ENCODE measurements around the gene PCNT.

The PCNT gene

GRCh38 chr21:46334351-46335140, 10.6 kb downstream of the PCNT start:
- DNase-seq, result no peak

- no peak for DNase-seq
Measured at GRCh38 chr21:46336603-46337002, 12.6 kb downstream of the PCNT start.

DNA sequence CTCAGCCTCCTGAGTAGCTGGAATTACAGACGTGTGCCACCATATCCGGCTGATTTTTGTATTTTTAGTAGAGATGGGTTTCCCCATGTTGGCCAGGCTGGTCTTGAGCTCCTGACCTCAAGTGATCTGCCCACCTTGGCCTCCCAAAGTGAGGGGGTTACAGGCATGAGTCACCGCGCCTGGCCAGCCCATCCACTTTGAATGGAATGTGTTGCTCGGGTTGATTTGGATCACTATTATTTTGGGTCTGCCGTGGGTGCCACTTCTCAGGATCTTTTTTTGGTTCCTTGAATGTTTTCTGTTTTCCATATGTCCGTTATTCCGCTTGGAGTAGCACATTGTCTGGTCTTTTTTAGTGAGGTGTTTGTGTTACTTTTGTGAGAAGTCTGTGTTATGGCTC, 17.0 kb downstream of the PCNT start:
- DNase-seq, result no peak

DNA sequence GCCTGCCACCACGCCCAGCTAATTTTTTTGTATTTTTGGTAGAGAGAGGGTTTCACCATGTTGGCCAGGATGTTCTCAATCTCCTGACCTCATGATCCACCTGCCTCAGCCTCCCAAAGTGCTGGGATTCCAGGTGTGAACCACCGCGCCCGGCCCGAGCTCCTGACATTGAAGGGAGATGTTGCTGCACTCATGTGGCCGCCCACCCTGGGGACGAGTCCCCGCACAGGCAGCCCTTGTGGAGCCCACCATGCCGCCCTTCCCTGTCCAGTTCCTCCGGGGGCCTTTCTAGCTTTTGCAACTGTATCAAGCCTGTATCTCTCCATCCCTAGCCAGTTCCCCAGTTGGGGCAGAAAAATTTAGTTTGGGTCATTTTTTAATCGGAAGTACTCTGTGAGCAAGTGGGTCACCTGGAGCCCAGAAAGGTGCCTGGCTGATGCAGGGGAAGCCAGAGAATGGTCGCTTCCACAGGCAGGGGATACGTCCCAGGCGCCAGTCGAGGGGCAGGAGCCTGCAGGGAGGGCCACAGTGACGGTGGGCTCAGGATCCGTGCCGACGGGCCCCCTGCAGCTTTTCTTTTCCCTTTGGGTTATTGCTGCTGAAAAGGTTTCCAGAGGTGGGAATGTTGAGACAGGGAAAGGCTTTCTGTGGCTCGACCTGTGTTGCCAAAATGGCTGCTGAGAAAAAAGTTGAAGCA, 20.4 kb downstream of the PCNT start:
- no peak for DNase-seq

DNA sequence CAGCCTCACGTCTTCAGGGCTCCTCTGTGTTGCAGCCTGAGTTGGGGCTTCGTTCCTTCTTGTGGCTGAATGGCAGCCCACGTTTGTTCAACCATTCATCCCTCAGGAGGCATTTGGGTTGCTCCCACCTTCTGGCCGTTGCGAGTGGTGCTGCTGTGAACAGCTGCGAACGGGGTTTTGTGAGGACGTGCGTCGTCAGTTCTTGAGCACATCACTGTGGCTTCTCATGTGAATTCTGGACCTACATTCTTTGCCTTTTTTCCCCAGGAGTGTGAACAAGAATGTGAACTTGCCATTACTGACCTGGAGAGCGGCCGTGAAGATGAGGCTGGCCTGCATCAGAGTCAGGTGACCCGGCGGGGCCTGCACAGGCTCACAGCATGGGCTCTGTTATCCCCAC, 21.9 kb downstream of the PCNT start:
- no peak for DNase-seq

DNA sequence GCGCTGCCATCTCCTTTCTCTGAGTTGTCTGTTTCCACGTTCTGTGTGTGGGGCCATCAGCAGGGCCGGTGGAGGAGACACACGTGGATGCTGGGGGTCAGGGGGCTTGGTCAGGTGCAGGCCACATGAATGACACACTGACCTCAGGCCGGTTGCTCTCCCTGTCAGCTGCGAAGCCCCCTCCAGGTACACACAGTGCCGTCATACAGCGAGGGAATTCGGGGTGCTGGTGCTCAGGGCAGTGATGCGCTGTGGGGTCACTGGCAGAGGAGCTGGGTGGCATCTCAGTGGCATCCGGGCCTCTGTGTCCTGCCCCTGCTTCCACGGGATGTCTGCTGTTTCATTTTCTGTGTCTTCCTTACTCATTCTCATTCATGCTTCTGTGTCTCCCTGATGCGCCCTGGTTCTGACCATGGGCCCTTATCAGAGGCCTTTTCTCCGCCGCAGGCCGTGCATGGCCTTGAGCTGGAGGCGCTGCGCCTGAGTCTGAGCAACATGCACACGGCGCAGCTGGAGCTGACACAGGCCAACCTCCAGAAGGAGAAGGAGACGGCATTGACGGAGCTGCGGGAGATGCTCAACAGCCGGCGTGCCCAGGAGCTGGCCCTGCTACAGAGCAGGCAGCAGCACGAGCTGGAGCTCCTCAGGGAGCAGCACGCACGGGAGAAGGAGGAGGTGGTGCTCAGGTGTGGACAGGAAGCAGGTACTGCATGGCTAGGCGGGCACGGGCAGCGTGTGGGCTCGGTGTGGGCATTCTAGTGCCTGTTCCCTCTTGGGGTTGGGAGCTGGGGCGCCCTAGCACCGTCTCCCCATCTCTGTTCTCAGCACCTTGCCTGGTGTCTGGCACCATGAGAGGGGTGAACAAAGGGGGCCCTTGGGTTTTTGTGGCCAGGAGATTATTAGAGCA, 22.6 kb downstream of the PCNT start:
- DNase-seq, result no peak

- no peak for DNase-seq
Measured at GRCh38 chr21:46347203-46347550, 23.2 kb downstream of the PCNT start.

- DNase-seq, result no peak
Measured at GRCh38 chr21:46347791-46348381, 23.9 kb downstream of the PCNT start.

DNA sequence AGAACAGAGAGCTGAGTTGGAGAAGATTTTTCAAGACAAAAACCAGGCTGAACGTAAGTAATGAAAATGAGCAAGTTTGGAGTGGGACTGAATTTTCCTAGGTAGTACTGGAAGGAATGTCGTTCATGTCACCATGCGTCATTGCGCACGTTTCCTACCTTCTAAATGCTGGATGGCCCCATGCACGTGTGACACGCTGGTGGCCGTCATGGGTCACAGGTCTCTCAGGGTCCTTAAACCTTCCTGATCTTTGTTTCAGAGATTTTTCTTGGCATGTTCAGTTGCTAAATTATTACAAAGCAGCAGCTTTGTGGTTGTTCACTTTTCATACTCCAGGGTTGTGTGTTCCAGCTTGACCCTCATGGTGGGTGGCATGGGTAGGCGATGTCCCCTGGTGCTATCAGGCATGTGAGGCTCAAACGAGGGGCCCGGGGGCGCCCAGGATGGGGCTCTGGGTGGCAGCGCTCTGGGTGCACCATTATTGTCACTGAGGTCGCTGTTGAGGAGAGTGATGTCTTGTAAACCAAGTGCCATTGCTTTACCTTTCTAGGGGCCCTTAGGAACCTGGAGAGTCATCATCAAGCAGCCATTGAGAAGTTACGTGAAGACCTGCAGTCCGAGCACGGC, 25.3 kb downstream of the PCNT start:
- no peak for DNase-seq

DNA sequence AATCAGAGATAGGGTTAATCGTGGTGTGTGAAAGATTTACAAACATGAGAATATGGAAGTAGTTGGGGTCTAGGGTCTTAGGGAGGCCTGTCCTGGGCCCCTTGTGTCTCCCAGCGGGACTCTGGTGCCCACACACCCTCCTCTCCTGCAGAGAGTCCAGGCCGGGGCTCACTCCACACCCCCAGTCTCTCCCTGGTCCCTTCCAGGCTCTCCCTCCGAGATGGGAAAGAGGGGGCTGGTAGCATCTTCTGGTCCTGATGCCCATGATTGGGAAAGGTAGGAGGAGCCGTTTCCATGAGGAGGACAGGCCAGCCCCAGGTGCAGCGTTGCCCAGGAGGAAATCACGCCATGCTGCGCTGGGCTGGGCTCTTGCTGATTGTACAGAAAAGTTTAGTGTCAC, 26.6 kb downstream of the PCNT start:
- DNase-seq, result no peak

DNA sequence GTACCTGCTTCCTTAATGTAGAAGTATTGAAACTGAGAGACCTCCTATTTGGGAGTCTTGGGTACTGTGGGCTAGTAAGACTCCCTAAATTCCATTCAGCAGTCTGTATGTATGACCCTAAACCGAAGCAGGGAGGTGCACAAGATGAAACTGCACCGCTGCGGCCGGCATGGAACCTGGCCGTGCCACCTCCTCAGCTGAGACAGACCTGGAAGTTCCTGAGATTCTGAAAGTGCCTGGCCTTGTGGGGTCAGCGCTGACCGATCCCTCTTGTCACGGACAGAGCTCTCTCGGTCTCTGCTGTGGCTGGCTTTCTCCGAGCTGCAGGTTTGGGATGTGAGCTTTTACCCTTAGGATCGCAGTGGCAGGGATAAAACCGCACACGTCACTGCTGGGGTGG, 27.0 kb downstream of the PCNT start:
- DNase-seq, result no peak

- DNase-seq, result no peak
Measured at GRCh38 chr21:46351476-46352163, 27.7 kb downstream of the PCNT start.

- no peak for DNase-seq
Measured at GRCh38 chr21:46352164-46352515, 28.2 kb downstream of the PCNT start.

- no peak for DNase-seq
Measured at GRCh38 chr21:46352913-46353312, 29.0 kb downstream of the PCNT start.

GRCh38 chr21:46354046-46354445, 30.1 kb downstream of the PCNT start:
- no peak for DNase-seq

DNA sequence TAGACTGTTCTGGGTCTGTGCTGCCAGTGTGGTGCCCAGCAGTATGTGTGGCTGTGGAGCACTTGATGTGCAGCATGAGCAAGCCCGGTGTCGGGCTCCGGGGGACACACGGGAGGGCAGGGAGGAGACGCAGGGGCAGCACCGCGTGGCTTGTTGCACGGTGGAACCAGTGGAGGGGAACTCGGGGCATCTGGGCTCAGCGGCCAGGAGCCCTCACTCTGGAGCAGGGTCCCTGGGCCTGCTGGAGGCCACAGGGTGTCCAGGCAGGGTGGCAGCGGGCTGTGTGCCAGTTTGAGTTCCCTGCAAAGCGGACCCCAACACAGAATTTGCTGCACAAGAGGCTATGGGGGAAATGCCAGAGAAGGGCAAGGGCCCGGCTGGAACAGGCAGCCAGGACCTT, 30.6 kb downstream of the PCNT start:
- DNase-seq, result no peak

- DNase-seq, result no peak
Measured at GRCh38 chr21:46355161-46356004, 31.4 kb downstream of the PCNT start.

DNA sequence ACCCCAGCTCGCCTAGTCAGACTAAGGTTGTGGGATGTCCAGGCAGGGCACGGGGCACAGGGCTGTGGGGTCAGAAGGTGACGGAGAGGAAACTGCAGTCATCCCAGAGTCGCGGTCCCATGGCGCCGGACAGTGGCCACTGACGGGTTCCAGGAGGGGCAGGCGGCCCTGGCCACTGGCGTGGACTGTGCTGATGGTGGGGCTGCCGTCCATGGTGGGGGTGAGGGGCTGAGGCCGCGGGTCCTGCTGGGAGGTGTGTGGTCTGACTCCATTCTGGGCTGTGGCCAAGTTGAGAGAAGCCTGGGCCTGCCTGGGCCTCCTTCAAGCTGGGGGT, 32.0 kb downstream of the PCNT start:
- DNase-seq, result no peak

DNA sequence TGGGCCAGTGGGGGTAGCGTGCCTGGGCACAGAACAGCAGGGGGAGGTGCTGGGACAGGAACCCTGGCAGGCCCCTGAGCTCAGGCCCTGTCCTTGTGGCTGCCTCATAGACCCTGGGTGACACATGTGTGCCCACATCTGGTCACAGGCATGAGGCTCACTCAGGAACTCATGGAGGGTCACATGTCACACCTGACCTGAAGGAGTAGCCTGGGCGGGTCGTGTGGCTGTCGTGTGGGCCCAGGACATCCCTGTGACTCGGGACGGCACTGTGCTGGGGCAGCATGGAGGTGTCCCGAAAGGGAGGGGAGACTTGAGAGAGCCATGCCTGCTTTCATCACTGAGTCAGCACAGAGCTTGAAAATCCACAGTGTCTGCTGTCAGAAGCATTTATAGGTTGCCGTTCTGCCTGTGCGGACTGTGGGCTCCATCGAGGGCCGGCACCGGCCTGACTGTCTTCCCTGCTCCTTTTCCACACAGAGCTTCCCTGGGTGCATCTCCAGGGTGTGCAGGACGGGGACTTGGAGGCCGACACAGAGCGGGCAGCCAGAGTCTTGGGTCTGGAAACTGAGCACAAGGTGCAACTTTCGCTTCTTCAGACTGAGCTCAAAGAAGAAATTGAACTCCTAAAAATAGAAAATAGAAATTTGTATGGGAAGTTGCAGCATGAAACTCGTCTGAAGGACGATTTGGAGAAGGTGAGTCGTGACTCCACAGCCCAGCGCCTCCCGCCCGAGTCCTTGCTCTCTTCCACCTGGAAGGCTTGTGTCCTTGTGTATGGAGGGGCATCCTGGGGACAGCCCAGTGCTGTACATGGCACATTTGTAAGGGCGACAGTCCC, 32.8 kb downstream of the PCNT start:
- DNase-seq, result no peak

DNA sequence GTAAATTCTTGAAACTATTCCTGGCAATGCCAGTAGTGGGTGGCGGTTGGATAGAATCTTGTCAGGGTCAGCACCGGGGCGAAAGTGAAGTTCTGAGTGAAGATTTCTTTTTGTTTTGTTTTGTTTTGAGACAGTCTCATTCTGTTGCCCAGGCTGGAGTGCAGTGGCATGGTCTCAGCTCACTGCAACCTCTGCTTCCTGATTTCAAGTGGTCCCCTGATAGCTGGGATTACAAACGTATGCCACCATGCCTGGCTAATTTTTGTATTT, 33.3 kb downstream of the PCNT start:
- DNase-seq, result no peak
